Mucosa of stomach (tissue), 1 donor: ENCODE results near the gene PPP1R37.
A peak's percentile ranks its signal among the peaks of the same experiment; 100 is the strongest.

Experiments
- H3K27me3 ChIP-seq: one replicate; pipeline ENCODE4 v1.7.0; 2013; ENCODE audit warnings: mild to moderate bottlenecking, low read length; ENCODE audit not compliant: control insufficient read depth, insufficient read depth
- H3K36me3 ChIP-seq: one replicate; pipeline ENCODE4 v1.7.0; 2013; ENCODE audit warnings: low read length; ENCODE audit not compliant: control insufficient read depth, insufficient read depth
- H3K4me1 ChIP-seq: one replicate; pipeline ENCODE4 v1.7.0; 2013; ENCODE audit warnings: mild to moderate bottlenecking, low read length; ENCODE audit not compliant: control insufficient read depth, insufficient read depth
- H3K4me3 ChIP-seq: one replicate; pipeline ENCODE4 v1.7.0; 2013; ENCODE audit warnings: low read length
- H3K9ac ChIP-seq: one replicate; pipeline ENCODE4 v1.7.0; 2013; ENCODE audit warnings: mild to moderate bottlenecking, low read length, moderate library complexity
- H3K9me3 ChIP-seq: one replicate; pipeline ENCODE4 v1.7.0; 2013; ENCODE audit warnings: mild to moderate bottlenecking, low read length, moderate library complexity; ENCODE audit not compliant: control insufficient read depth
- donor health status: Pancreatic carcinoma.

Gene PPP1R37

GRCh38 chr19:45175515-45176345 is 82.8 kb downstream of the PPP1R37 start:
- no peak overlapping the region for H3K9ac ChIP-seq
- H3K27me3 ChIP-seq: no peaks in the 10 kb centered on the region
- peaks cover 41% of the 10 kb centered on the region for H3K4me1 ChIP-seq
- H3K36me3 ChIP-seq: no peaks in the 10 kb centered on the region
- no peak overlapping the region for H3K4me3 ChIP-seq
- H3K9me3 ChIP-seq: no peaks in the 10 kb centered on the region

DNA sequence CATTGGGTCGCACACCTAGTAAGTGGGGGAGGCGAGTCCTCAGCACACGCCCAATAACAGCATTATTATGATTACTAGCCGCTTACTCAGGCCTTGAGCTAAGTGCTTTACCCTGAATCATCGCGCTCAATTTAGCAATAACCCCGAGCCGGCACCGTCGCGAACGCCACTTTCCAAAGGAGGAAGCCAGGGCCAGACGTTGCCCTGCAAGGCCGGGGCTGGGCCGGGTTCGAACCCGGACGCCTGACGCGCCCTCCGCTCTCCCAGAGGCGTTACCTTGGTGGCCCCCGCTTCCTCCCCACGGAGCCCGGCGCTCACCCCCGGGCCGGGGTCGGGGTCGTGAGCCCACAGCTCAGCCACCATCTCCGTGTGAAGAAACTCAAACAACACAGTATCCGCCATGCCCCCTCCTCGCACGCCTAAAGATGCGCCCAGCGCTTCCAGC is 84.9 kb downstream of the PPP1R37 start, which contains the start of gene TRAPPC6A:
Gene TRAPPC6A, minus strand, starts transcription at position 421 of the 445 bp plus-strand sequence. Its CDS starts 19 bp downstream, at position 402.
- Histone ChIP-seq H3K4me3 (peak within 1 kb of the TSS; percentile 99), H3K4me1 (peaks cover 34% of the 10 kb centered on the region), H3K36me3 (no peaks in the 10 kb centered on the region), H3K9ac (peak within 1 kb of the TSS; percentile 85), H3K27me3 (no peaks in the 10 kb centered on the region), H3K9me3 (no peaks in the 10 kb centered on the region)

DNA sequence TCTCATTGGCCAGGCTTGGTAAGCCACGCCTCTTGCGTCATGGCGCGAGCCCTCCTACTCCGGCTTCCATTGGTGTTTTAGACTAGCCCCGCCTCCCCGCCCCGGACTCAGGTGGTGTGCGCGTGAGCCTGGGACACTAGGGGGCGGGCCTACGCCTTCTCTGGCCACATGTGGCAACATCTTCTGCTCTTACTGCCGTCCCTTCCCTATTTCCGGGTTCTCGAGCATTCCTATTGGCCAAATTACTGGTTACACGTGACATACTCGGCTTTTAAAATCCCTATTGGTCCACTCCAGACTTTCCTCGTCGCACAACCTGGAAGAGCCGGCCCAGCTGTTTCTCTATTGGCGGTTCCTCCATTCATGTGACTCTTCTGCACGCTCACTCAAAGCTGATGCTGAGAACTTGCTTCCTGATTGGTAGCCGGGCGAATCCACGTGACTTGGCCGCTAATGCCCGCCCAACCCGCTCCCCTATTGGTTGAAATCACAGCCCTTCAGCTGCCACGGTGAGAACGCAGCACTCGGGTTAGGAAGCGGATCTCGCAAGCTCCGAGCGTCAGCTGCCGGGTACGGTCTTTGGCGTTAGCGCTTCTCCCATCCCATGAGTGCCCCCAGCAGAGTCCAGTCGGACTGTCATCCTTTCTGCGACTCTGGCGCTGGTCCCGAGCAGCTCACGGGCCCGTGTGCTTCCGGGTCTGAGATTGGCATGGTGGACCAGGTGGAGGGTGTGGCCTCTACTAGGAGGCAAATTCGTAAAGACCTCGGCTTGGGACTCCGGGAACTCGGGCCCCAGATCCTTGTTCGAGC is 85.5 kb downstream of the PPP1R37 start, which contains the start of gene BLOC1S3:
Gene BLOC1S3, plus strand, starts transcription at position 523 of the 810 bp plus-strand sequence. CDS start 513 bp downstream, outside the sequence.
- peak within 1 kb of the TSS; percentile 85 for H3K9ac ChIP-seq
- H3K27me3 ChIP-seq: no peaks in the 10 kb centered on the region
- peak within 1 kb of the TSS; percentile 99 for H3K4me3 ChIP-seq
- H3K9me3 ChIP-seq: no peaks in the 10 kb centered on the region
- H3K36me3 ChIP-seq: no peaks in the 10 kb centered on the region
- peaks cover 32% of the 10 kb centered on the region for H3K4me1 ChIP-seq

GRCh38 chr19:45179072-45179891 is 86.3 kb downstream of the PPP1R37 start:
- Histone ChIP-seq H3K4me3 (peak overlapping the region; percentile 99), H3K9me3 (no peaks in the 10 kb centered on the region), H3K27me3 (no peaks in the 10 kb centered on the region), H3K4me1 (peaks cover 32% of the 10 kb centered on the region), H3K36me3 (no peaks in the 10 kb centered on the region), H3K9ac (peak overlapping the region; percentile 85)

GRCh38 chr19:45179892-45180370 is 87.0 kb downstream of the PPP1R37 start:
- H3K4me3 ChIP-seq: peak overlapping the region; percentile 99
- no peaks in the 10 kb centered on the region for H3K36me3 ChIP-seq
- no peaks in the 10 kb centered on the region for H3K27me3 ChIP-seq
- peaks cover 32% of the 10 kb centered on the region for H3K4me1 ChIP-seq
- H3K9me3 ChIP-seq: no peaks in the 10 kb centered on the region
- peak overlapping the region; percentile 85 for H3K9ac ChIP-seq

DNA sequence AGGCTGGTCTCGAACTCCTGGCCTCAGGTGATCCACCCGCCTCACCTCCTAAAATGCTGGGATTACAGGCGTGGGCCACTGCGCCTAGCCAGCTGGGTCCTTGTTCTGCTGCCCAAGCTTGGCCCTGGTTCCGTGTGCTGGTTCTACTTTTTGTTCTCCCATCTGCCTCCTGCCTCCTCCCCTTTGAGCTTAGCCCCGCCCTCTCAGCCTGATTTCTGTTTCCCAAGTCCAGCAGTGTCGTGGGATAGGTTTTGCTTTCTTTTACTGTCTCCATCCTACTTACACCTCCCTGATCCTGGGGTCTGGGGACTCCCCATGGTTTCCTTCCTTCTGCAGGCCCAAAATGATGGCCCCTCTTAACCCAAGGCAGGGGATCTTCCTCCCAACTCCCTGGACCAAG is 88.0 kb downstream of the PPP1R37 start:
- H3K4me1 ChIP-seq: peaks cover 32% of the 10 kb centered on the region
- no peaks in the 10 kb centered on the region for H3K9me3 ChIP-seq
- H3K4me3 ChIP-seq: no peak overlapping the region
- H3K27me3 ChIP-seq: no peaks in the 10 kb centered on the region
- no peaks in the 10 kb centered on the region for H3K36me3 ChIP-seq
- no peak overlapping the region for H3K9ac ChIP-seq

GRCh38 chr19:45182758-45183157 is 89.8 kb downstream of the PPP1R37 start:
- Histone ChIP-seq H3K36me3 (no peaks in the 10 kb centered on the region), H3K4me3 (no peak overlapping the region), H3K4me1 (peaks cover 23% of the 10 kb centered on the region), H3K9me3 (no peaks in the 10 kb centered on the region), H3K27me3 (no peaks in the 10 kb centered on the region), H3K9ac (no peak overlapping the region)

- H3K4me1 ChIP-seq: peaks cover 21% of the 10 kb centered on the region
- no peaks in the 10 kb centered on the region for H3K9me3 ChIP-seq
- no peaks in the 10 kb centered on the region for H3K36me3 ChIP-seq
- no peak overlapping the region for H3K9ac ChIP-seq
- no peaks in the 10 kb centered on the region for H3K27me3 ChIP-seq
- H3K4me3 ChIP-seq: no peak overlapping the region
Observed at GRCh38 chr19:45184115-45184514, 91.1 kb downstream of the PPP1R37 start.

- Histone ChIP-seq H3K9ac (no peak overlapping the region), H3K4me1 (peaks cover under 1% of the 10 kb centered on the region), H3K27me3 (no peaks in the 10 kb centered on the region), H3K9me3 (no peaks in the 10 kb centered on the region), H3K36me3 (no peaks in the 10 kb centered on the region), H3K4me3 (no peak overlapping the region)
Observed at GRCh38 chr19:45186509-45187334, 93.7 kb downstream of the PPP1R37 start.

DNA sequence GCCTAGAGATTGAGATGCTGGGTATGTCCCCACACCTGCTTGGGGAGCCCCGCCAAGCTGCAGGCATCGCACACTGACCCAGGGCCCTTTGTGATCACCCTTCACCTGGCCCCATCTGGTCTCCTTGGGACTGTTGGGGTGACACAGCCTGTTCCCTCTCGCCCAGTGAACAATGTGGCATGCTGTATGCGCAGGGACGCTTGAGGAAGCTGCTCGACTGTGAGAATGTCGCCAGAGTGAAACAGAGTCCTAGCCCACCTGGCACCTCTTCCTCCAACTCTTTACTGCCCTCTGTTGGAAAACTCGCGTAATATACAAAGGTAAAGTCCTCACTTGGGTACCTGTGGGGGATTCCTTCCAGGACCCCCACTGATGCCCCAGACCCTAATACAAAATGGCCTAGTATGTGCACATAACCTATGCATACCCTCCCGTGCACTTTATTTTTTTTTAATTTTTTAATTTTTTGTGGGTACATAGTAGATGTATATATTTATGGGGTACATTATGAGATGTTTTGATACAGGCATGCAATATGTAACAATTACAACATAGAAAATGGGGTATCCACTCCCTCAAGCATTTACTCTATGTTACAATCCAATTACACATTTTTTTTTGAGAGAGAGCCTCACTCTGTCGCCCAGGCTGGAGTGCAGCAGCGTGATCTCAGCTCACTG is 94.6 kb downstream of the PPP1R37 start:
- Histone ChIP-seq H3K9me3 (no peaks in the 10 kb centered on the region), H3K27me3 (no peaks in the 10 kb centered on the region), H3K4me3 (no peak overlapping the region), H3K36me3 (no peaks in the 10 kb centered on the region), H3K4me1 (no peaks in the 10 kb centered on the region), H3K9ac (no peak overlapping the region)
